ENCODE measurements around the gene ENPP6. TPM values are rescaled to one million over a fixed set of nuclear protein-coding genes. Genes with fewer than 3 reads are reported as not detected.

ENPP6 gene
- total and polyA plus RNA-seq, 2 donors (not counting 3 experiments of a cell fraction or from before 2014, with no cell fraction given) = not detected

DNA sequence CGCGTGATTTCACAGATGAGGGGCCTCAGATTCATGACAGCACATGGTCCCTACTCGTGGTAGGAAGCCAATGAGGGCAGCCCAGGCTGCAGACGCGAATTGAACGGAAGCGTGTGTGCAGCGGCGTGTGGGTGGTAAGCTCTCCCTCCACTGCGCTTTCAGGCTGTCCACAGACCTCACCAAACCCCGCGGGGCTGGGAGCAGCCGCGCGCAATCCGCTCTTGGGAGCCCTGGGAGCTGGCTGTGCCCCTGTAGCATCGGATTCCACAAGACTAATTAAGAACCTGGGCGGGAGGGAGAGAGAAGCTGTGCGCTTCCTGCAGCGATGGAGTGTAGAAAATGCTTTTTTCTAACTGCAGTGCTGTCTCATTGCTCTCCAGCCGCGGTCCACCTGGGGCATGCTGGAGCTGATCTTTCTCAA lies 177.7 kb downstream of the ENPP6 start:
- CTCF ChIA-PET = no interaction called here
- dilution Hi-C loops (cut with MboI; ENCODE audit: extremely low pct_ligation_motif_present, low sequenced_read_pairs) (no loop called here), intact Hi-C loops (cut with micrococcal nuclease) (no loop called here)
- Histone ChIP-seq H3K79me2 (ENCODE audit: control insufficient read depth, insufficient read depth, low read length) (no peaks in the 10 kb centered on the region), H3K36me3 (ENCODE audit: control insufficient read depth in 2 of 2, extremely low read depth in 1 of 2, insufficient read depth in 2 of 2, low read length in 2 of 2) (no peaks in the 10 kb centered on the region), H3K27me3 (ENCODE audit: control insufficient read depth in 2 of 2, insufficient read depth in 2 of 2, low read length in 2 of 2) (no peaks in the 10 kb centered on the region), H3K9me1 (replicated peaks; ENCODE audit: control insufficient read depth, extremely low read depth, insufficient read depth, low read length) (no peaks in the 10 kb centered on the region), H2AFZ (ENCODE audit: low read depth, low read length) (no peak overlapping the region), H3K9me3 (replicated peaks; ENCODE audit: control insufficient read depth, insufficient read depth, low read length) (no peaks in the 10 kb centered on the region), H3K9ac (replicated peaks; ENCODE audit: extremely low read depth, insufficient read depth, low read length) (no peak overlapping the region), H4K20me1 (replicated peaks; ENCODE audit: control insufficient read depth, extremely low read depth, insufficient read depth, low read length) (no peaks in the 10 kb centered on the region), H3K4me3 (replicated peaks in 1 of 3; ENCODE audit: insufficient read depth in 1 of 3, low read depth in 1 of 3, low read length in 3 of 3) (no peak overlapping the region), H3K4me1 (ENCODE audit: control insufficient read depth, extremely low read depth, insufficient read depth, low read length) (no peaks in the 10 kb centered on the region), H3K4me2 (ENCODE audit: insufficient read depth, low read length) (no peak overlapping the region), H3K27ac (ENCODE audit: insufficient read depth, low read depth, low read length) (no peak overlapping the region)
- DNase-seq (ENCODE audit: low read depth, low spot score) = no peak
- no peak for FAIRE-seq
- BruUV-seq (replicated peaks) = no TSS peak
- TF ChIP-seq CTCF (IDR thresholded peaks at IDR 0.05; ENCODE audit: extremely low read depth in 1 of 2, insufficient read depth in 1 of 2, low read depth in 1 of 2, low read length in 2 of 2) (no peak), POLR2AphosphoS5 (IDR thresholded peaks at IDR 0.05; ENCODE audit: insufficient read depth, low read depth, low read length) (no peak), FOS (IDR thresholded peaks at IDR 0.05; ENCODE audit: borderline replicate concordance, insufficient read depth, low read length) (no peak)
- TF ChIP-seq, protein P1, sequence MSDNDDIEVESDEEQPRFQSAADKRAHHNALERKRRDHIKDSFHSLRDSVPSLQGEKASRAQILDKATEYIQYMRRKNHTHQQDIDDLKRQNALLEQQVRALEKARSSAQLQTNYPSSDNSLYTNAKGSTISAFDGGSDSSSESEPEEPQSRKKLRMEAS (IDR thresholded peaks at IDR 0.05; ENCODE audit: insufficient read depth, insufficient read length) = no peak
- POLR2A ChIA-PET = no interaction called here

Measured in endothelial cell of umbilical vein (primary cell).